HPDE6-E6E7 (cell line): ENCODE results near the gene APOC1.
"Not testable (repeated sequence)": the region's sequence is repeated elsewhere in the genome, so short reads cannot be mapped to it uniquely, and the experiment has no call there.

Source experiments
- DNase-seq: peaks from one replicate; pipeline ENCODE4 v3.0.0; 2011; ENCODE audit warnings: missing footprints; ENCODE audit errors: extremely low spot score

Gene APOC1

GRCh38 chr19:44914433-44915206 lies at the start of gene APOC1:
Gene APOC1, plus strand, starts transcription at chr19:44914608. Its CDS starts 284 bp downstream, at chr19:44914892.
- peak; percentile 96 for DNase-seq

GRCh38 chr19:44865196-44865767 lies 49.1 kb upstream of the APOC1 start:
- no peak for DNase-seq

GRCh38 chr19:44866664-44867063 lies 47.7 kb upstream of the APOC1 start:
- no peak for DNase-seq

- no peak for DNase-seq
These were observed 46.8 kb upstream of the APOC1 start for GRCh38 chr19:44867578-44867977.

GRCh38 chr19:44869733-44870470 lies 44.5 kb upstream of the APOC1 start:
- no peak for DNase-seq

DNA sequence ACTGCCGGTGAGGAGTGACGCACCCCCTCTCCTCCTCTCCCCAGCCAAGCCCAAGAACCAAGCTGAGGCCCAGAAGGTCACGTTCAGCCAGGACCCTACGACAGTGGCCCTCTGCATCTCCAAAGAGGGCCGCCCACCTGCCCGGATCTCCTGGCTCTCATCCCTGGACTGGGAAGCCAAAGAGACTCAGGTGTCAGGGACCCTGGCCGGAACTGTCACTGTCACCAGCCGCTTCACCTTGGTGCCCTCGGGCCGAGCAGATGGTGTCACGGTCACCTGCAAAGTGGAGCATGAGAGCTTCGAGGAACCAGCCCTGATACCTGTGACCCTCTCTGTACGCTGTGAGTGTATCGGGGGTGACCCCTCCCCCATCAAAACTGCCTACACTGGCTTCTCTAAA lies 42.6 kb upstream of the APOC1 start:
- DNase-seq = no peak

DNA sequence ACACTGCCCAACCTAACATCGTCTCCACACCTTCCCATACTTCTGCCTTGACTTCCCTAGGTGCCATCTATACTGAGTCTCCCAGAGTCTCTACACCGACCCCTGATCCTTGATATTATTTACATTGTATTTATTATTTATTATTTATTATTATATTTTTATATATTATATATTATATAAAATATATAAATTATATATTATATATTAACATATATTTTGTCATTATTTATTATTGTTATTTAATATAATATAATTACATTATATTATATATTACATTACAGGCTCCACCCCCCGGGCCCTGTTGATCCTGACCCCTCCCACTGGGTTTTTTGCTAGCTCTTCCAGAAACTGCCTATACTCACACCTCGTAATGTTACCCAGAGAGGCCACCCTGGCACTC lies 41.7 kb upstream of the APOC1 start:
- DNase-seq = no peak

- DNase-seq = no peak
These were observed 40.1 kb upstream of the APOC1 start for GRCh38 chr19:44874317-44874716.

- DNase-seq = no peak
These were observed 38.5 kb upstream of the APOC1 start for GRCh38 chr19:44875666-44876451.

- DNase-seq = no peak
These were observed 37.4 kb upstream of the APOC1 start for GRCh38 chr19:44876930-44877535.

DNA sequence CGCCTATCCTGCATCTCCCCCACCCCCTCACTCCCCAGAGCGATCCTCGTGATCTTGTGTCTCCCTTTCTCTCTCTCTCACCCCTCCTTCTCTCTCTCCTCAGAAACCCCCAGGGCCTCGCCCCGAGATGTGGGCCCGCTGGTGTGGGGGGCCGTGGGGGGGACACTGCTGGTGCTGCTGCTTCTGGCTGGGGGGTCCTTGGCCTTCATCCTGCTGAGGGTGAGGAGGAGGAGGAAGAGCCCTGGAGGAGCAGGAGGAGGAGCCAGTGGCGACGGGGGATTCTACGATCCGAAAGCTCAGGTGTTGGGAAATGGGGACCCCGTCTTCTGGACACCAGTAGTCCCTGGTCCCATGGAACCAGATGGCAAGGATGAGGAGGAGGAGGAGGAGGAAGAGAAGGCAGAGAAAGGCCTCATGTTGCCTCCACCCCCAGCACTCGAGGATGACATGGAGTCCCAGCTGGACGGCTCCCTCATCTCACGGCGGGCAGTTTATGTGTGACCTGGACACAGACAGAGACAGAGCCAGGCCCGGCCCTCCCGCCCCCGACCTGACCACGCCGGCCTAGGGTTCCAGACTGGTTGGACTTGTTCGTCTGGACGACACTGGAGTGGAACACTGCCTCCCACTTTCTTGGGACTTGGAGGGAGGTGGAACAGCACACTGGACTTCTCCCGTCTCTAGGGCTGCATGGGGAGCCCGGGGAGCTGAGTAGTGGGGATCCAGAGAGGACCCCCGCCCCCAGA lies 36.1 kb upstream of the APOC1 start:
- no peak for DNase-seq

DNA sequence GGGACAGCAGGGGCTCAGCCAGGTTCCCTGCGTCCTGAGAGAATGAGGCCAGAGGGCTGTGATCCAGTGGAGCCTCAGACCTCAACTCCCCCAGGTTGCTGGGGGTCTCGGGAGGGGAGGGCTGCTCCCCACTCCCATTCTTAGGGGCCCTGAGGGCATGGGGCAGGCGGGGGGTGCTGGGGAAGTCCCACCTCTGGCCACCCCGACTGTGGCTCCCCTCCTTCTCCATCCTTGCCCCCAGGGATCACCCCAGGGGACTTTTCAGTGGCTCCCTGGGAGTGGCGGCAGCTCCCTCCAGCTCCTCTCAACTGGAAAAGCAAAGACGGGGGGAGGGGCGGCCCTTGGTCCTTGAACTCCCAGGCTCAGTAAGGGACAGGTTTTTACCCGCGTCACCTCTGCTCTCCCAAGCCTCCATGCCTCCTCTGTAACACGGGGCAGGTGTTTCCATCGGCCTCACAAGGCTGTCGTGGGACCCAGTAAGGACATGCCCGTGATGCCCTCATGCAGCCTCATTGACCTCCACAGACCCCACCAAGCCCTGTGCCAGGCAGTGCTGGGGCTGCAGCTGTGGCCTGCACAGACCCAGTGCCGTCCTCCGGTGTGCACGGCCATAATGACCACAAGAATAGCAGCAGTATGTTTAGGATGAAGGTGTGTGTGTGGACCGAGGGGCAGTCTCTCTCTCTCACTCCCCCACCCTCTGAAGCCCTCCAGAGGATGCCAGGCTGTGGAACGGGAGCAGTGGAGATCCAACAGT lies 34.9 kb upstream of the APOC1 start:
- no peak for DNase-seq

- DNase-seq = no peak
These were observed 32.3 kb upstream of the APOC1 start for GRCh38 chr19:44882063-44882462.

- not testable (repeated sequence) for DNase-seq
These were observed 31.6 kb upstream of the APOC1 start for GRCh38 chr19:44882619-44883397.

- no peak for DNase-seq
These were observed 30.5 kb upstream of the APOC1 start for GRCh38 chr19:44883922-44884321.

- no peak for DNase-seq
These were observed 29.8 kb upstream of the APOC1 start for GRCh38 chr19:44884566-44884965.

DNA sequence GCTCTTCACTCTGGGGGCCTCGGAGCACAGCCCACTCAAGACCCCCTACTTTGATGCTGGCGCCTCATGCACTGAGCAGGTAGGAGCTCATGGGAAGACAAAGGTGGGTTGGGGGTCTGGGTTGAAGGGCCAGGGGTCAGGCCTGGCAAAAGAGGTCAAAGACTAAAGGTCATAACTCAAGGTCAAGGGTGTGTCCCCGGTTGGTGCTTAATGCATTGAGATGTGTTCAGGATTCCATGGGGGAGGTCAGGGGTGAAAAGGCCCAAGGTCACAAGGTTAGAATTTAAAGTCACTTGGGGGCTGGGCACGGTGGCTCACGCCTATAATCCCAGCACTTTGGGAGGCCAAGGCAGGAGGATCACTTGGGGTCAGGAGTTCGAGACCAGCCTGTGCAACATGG lies 28.3 kb upstream of the APOC1 start:
- DNase-seq = no peak

- no peak for DNase-seq
These were observed 26.8 kb upstream of the APOC1 start for GRCh38 chr19:44887648-44888047.

DNA sequence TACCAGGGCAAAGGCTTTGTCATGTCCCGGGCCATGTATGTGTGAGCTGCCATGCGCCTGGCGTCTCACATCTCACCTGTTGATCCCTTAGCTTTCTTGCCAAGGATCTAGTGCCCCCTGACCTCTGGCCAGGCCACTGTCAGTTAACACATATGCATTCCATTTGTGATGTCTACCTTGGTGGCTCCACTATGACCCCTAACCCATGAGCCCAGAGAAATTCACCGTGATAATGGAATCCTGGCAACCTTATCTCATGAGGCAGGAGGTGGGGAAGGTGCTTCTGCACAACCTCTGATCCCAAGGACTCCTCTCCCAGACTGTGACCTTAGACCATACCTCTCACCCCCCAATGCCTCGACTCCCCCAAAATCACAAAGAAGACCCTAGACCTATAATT lies 26.1 kb upstream of the APOC1 start:
- not testable (repeated sequence) for DNase-seq
